K562 (cell line): ENCODE measurements around the gene IRF9. TPM values are rescaled to one million over a fixed set of nuclear protein-coding genes. Genes with fewer than 3 reads are reported as not detected.

Experiments used
- ATAC-seq: fragments of 200-7000 bp; cut with Tn5 transposase; 3 replicates; pipeline ENCODE4 v1.9.1; 2020; ENCODE audit warnings: moderate library complexity
- BruUV-seq: library from RNA; stranded (reverse); fragments of 400-500 nt; replicated peaks from 2 replicates; lab custom pipeline; 2021; lab: Mats Ljungman, UMichigan
- CTCF ChIA-PET: fragments of 300-600 bp; formaldehyde crosslinking; extraction: SDS; loops from one replicate; lab custom pipeline; 2021; ENCODE audit warnings: low intra/inter-chr PET ratio; lab: Yijun Ruan, JAX
- POLR2A ChIA-PET: fragments of 300-600, 350-650 bp; sonication (Branson Sonifier 250); formaldehyde crosslinking; extraction: SDS; loops from one replicate; lab custom pipeline; 2021; ENCODE audit warnings: antibody characterized with exemption, inconsistent platforms; lab: Yijun Ruan, JAX
- DNase-seq, 4 experiments: peaks; one replicate each; pipeline versions ENCODE4 v3.0.0 to v3.0.0-alpha.2; 2011 to 2018; ENCODE audit warnings: low spot score in 3 of 4, mixed read lengths in 3 of 4; ENCODE audit errors: extremely low read depth in 1 of 4
- FAIRE-seq: peaks from 2 replicates; lab custom pipeline; 2011; peaks lifted over from hg19 to GRCh38; lab: Jason Lieb, UNC
- H2AFZ ChIP-seq: 2 replicates; pipeline ENCODE4 v1.6.0; 2011; ENCODE audit warnings: low read depth, low read length, control low read depth, inconsistent platforms
- H3K27ac ChIP-seq: fragments of 200-600 bp; 3 replicates; pipeline ENCODE4 v1.8.0; 2011; ENCODE audit warnings: low read depth, mild to moderate bottlenecking, control low read depth, inconsistent platforms, low read length, moderate library complexity, mixed read lengths; ENCODE audit errors: extremely low read depth
- H3K27me3 ChIP-seq, 2 experiments: fragments of 300-600 bp in 1 of 2; 2 replicates in 1 of 2; 3 replicates in 1 of 2; pipeline versions ENCODE4 v1.6.0 to v1.8.0; 2011; ENCODE audit warnings: inconsistent platforms in 2 of 2, low read length in 2 of 2, mild to moderate bottlenecking in 1 of 2, mixed read lengths in 1 of 2, moderate library complexity in 1 of 2; ENCODE audit not compliant: control insufficient read depth in 2 of 2, insufficient read depth in 2 of 2
- H3K36me3 ChIP-seq: fragments of 300-600 bp; 3 replicates; pipeline ENCODE4 v1.8.0; 2011; ENCODE audit warnings: mild to moderate bottlenecking, low read length, inconsistent platforms; ENCODE audit not compliant: control insufficient read depth, insufficient read depth
- H3K4me1 ChIP-seq, 2 experiments: fragments of 200-600 bp in 1 of 2; replicated peaks in 1 of 2; 2 replicates in 1 of 2; 3 replicates in 1 of 2; pipeline versions ENCODE4 v1.5.1 to v1.8.0; 2011; ENCODE audit warnings: inconsistent platforms in 2 of 2, low read length in 2 of 2, mild to moderate bottlenecking in 1 of 2, mixed read lengths in 1 of 2, moderate library complexity in 1 of 2; ENCODE audit not compliant: control insufficient read depth in 2 of 2, insufficient read depth in 2 of 2
- H3K4me2 ChIP-seq: 2 replicates; pipeline ENCODE4 v1.6.1; 2011; ENCODE audit warnings: low read length, control low read depth, inconsistent platforms, mixed read lengths; ENCODE audit not compliant: insufficient read depth
- H3K4me3 ChIP-seq: fragments of 200-600 bp; sonication (generic), shearing (Covaris generic); 2 replicates; pipeline ENCODE4 v1.5.1; 2016; ENCODE audit warnings: control low read depth, inconsistent platforms
- H3K79me2 ChIP-seq: fragments of 200-600 bp; 3 replicates; pipeline ENCODE4 v1.8.0; 2011; ENCODE audit warnings: low read length, inconsistent platforms; ENCODE audit not compliant: control insufficient read depth, insufficient read depth
- H3K9ac ChIP-seq, 2 experiments: 2 replicates each; pipeline versions ENCODE4 v1.6.0 to v1.6.1; 2011; ENCODE audit warnings: low read depth in 2 of 2, low read length in 2 of 2, control low read depth in 1 of 2, inconsistent platforms in 1 of 2, mild to moderate bottlenecking in 1 of 2, mixed read lengths in 1 of 2; ENCODE audit not compliant: insufficient read depth in 1 of 2
- H3K9me1 ChIP-seq: one replicate; pipeline ENCODE4 v1.6.0; 2011; ENCODE audit warnings: inconsistent platforms, mild to moderate bottlenecking, low read length, moderate library complexity; ENCODE audit not compliant: control insufficient read depth, insufficient read depth
- H3K9me3 ChIP-seq: replicated peaks from 2 replicates; pipeline ENCODE4 v1.5.1; 2011; ENCODE audit warnings: low read depth, low read length, inconsistent platforms; ENCODE audit not compliant: control insufficient read depth, insufficient read depth
- H4K20me1 ChIP-seq: replicated peaks from 2 replicates; pipeline ENCODE4 v1.6.1; 2011; ENCODE audit warnings: low read length, inconsistent platforms, mixed read lengths; ENCODE audit not compliant: control insufficient read depth, insufficient read depth
- ARID2 ChIP-seq: fragments of 450-650 bp; IDR thresholded peaks from 2 replicates; pipeline ENCODE4 v1.6.1; 2017; ENCODE audit warnings: antibody characterized with exemption, mild to moderate bottlenecking
- ARNT ChIP-seq, 2 experiments: fragments of 450-650 bp; IDR thresholded peaks; 2 replicates each; pipeline ENCODE4 v1.6.1; 2016; ENCODE audit warnings: mild to moderate bottlenecking in 1 of 2
- ATF2 ChIP-seq: sonication (generic); formaldehyde crosslinking; IDR thresholded peaks from 2 replicates; pipeline ENCODE4 v1.8.1; 2022; ENCODE audit warnings: missing genetic modification reagents
- BCOR ChIP-seq: fragments of 450-650 bp; IDR thresholded peaks from 2 replicates; pipeline ENCODE4 v1.6.1; 2016
- CEBPB ChIP-seq: fragments of 450-650 bp; IDR thresholded peaks from 2 replicates; pipeline ENCODE4 v1.6.1; 2016; ENCODE audit warnings: missing genetic modification characterization, missing compliant biosample characterization
- CGGBP1 ChIP-seq: fragments of 250-450 bp; sonication (Bioruptor Pico); IDR thresholded peaks from 2 replicates; pipeline ENCODE4 v1.9.0; 2021; ENCODE audit warnings: mild to moderate bottlenecking
- DLX4 ChIP-seq: fragments of 250-450 bp; sonication (Bioruptor Pico); IDR thresholded peaks from 2 replicates; pipeline ENCODE4 v1.6.1; 2021; ENCODE audit warnings: mild to moderate bottlenecking
- EP400 ChIP-seq: fragments of 450-650 bp; IDR thresholded peaks from 2 replicates; pipeline ENCODE4 v1.6.1; 2017; ENCODE audit warnings: antibody characterized with exemption, mild to moderate bottlenecking, moderate library complexity
- JUND ChIP-seq, 2 experiments: IDR thresholded peaks; 2 replicates in 1 of 2; 3 replicates in 1 of 2; pipeline ENCODE4 v1.6.1; 2011; ENCODE audit warnings: borderline replicate concordance in 2 of 2, low read depth in 2 of 2, low read length in 2 of 2, improper control_type of control experiment in 1 of 2, missing biosample characterization in 1 of 2, missing genetic modification characterization in 1 of 2, missing genetic modification reagents in 1 of 2
- KAT2B ChIP-seq: IDR thresholded peaks from one replicate; pipeline ENCODE4 v1.6.1; 2012; ENCODE audit warnings: low read depth, mild to moderate bottlenecking, control low read depth, inconsistent platforms, low read length, moderate library complexity
- KDM1A ChIP-seq, 2 experiments: fragments of 450-650 bp; IDR thresholded peaks; 2 replicates each; pipeline ENCODE4 v1.6.1; 2016; ENCODE audit warnings: mild to moderate bottlenecking in 2 of 2
- KDM5B ChIP-seq: fragments of 200-600 bp; sonication (generic); IDR thresholded peaks from 2 replicates; pipeline ENCODE4 v1.6.1; 2012; ENCODE audit warnings: low read depth, mild to moderate bottlenecking, moderate library complexity, low read length, control low read depth, inconsistent platforms; ENCODE audit not compliant: insufficient replicate concordance
- MAFK ChIP-seq: IDR thresholded peaks from 2 replicates; pipeline ENCODE4 v1.6.1; 2011; ENCODE audit warnings: low read length, improper control_type of control experiment
- MIER1 ChIP-seq: fragments of 450-650 bp; IDR thresholded peaks from 2 replicates; pipeline ENCODE4 v1.6.1; 2016; ENCODE audit warnings: antibody characterized with exemption, mild to moderate bottlenecking, low read depth
- WHSC1 ChIP-seq: IDR thresholded peaks from one replicate; pipeline ENCODE4 v1.6.1; 2012; ENCODE audit warnings: low read length, control low read depth, inconsistent platforms
- ZBED1 ChIP-seq: IDR thresholded peaks from 2 replicates; pipeline ENCODE4 v1.6.1; 2014
- ZBTB7A ChIP-seq: IDR thresholded peaks from 2 replicates; pipeline ENCODE4 v1.6.1; 2011; ENCODE audit warnings: low read depth, mild to moderate bottlenecking, low read length, moderate library complexity, borderline replicate concordance; ENCODE audit not compliant: control insufficient read depth
- ZEB2 ChIP-seq: fragments of 450-650 bp; IDR thresholded peaks from 2 replicates; pipeline ENCODE4 v1.6.1; 2016
- ZNF232 ChIP-seq: sonication (generic); formaldehyde crosslinking; IDR thresholded peaks from 2 replicates; pipeline ENCODE4 v1.8.0; 2022; ENCODE audit warnings: mild to moderate bottlenecking, missing genetic modification reagents
- WGBS: fragments of 100-300 bp; shearing (Covaris generic); methylation state at CpG from one replicate; pipeline ENCODE4 v1.1.6; 2016; ENCODE audit warnings: low coverage, mixed read lengths; ENCODE audit not compliant: insufficient coverage; ENCODE audit errors: missing lambda C conversion rate; 5-methylcytosine and 5-hydroxymethylcytosine counted together
- in situ Hi-C: fragments of 300-500 bp; cut with MboI; formaldehyde crosslinking; loops from 4 replicates; pipeline ENCODE4 v1.15.0; 2018; ENCODE audit warnings: inconsistent platforms, mixed read lengths
- intact Hi-C: fragments of 100-400 bp; cut with micrococcal nuclease; formaldehyde crosslinking; loops from 2 replicates; pipeline ENCODE4 v1.14.2; 2022
- polyA plus RNA-seq, 8 experiments: library from polyadenylated mRNA; depleted of rRNA in 4 of 8; stranded (reverse) in 5 of 8; unstranded in 3 of 8; fragments of >200 nt; fragmentation: Nextera tagmentation in 2 of 8; fragmentation: Illumina TruSeq in 1 of 8; extraction: Ambion mirVana in 2 of 8; extraction: Trizol in 1 of 8; gene quantifications; 2 replicates each; pipeline versions ENCODE4 v1.2.1 to v1.2.3, GENCODE V29; 2011 to 2014; ENCODE audit warnings: inconsistent platforms in 1 of 8, missing spikeins in 1 of 8
- total RNA-seq, 7 experiments: library from RNA; depleted of rRNA in 6 of 7; stranded (reverse); fragments of >200 nt in 6 of 7; fragmentation: Illumina TruSeq in 2 of 7; extraction: Trizol in 2 of 7; gene quantifications; 2 replicates each; pipeline versions ENCODE4 v1.2.1 to v1.2.3, GENCODE V29; 2011 to 2021; ENCODE audit warnings: low replicate concordance in 1 of 7

Gene IRF9
- total and polyA plus RNA-seq, 9 of the 15 experiments (the other 6 are each of a cell fraction or from before 2014, with no cell fraction given) = 0.79 to 14.8 (median 6.1) TPM

DNA sequence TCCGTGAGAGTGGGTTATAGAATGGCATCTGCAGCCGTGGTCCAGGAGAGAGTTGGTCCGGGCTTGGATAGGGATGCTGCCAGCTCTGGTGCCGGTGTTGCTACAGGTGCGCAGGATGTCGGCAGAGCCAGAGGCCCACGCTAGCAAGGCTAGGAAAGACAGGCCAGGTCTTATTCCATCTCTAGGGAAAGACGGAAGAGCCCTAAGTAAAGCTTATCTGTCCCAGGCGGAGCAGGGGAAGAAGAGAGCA, 25.6 kb upstream of the IRF9 start:
- H3K9ac ChIP-seq = peak overlapping the region; percentile 53 to 90
- ChIA-PET POLR2A (interaction anchor here (0.8 to 1.6 kb wide), 5 partner anchors 10 to 41 kb away, joined by 3 to 15 read pairs (median 4); partner anchors contain the start of genes DCAF11, NRL and PCK2), CTCF (no interaction called here)
- no peaks in the 10 kb centered on the region for H3K9me3 ChIP-seq
- intact Hi-C loops = no loop called here
- H3K27ac ChIP-seq = peak overlapping the region; percentile 30; the same call in 2 of the 3 replicates
- H3K4me3 ChIP-seq = peak overlapping the region; percentile 92
- 19% methylated on average over 7 of the region's 9 CpGs for WGBS
- peak overlapping the region; percentile 87 for H2AFZ ChIP-seq
- no peaks in the 10 kb centered on the region; the same call in 1 of the 2 replicates for H4K20me1 ChIP-seq
- H3K9me1 ChIP-seq = no peaks in the 10 kb centered on the region
- ATAC-seq (no peak), FAIRE-seq (no peak), DNase-seq (no peak)
- in situ Hi-C loops = no loop called here
- peaks cover 12% of the 10 kb centered on the region for H3K79me2 ChIP-seq
- peak overlapping the region; percentile 84 for H3K4me2 ChIP-seq
- peaks cover 7 to 29% of the 10 kb centered on the region in 2 experiments; a peak in 4 of 5 replicates for H3K4me1 ChIP-seq
- H3K27me3 ChIP-seq = no peaks in the 10 kb centered on the region
- TF ChIP-seq MAFK = no peak
- TF ChIP-seq ATF2 (CRISPR knock-in tag) = no peak
- no peak for TF ChIP-seq KAT2B
- no peak for TF ChIP-seq CGGBP1 (CRISPR knock-in tag)
- TF ChIP-seq DLX4 (CRISPR knock-in tag) = no peak
- TF ChIP-seq ZBTB7A = no peak
- TF ChIP-seq CEBPB = no peak
- no peak for TF ChIP-seq ZBED1
- TF ChIP-seq ARID2 = no peak
- peak; percentile 23; the same call in 1 of the 2 replicates for TF ChIP-seq EP400
- TF ChIP-seq ARNT (IDR thresholded peaks at IDR 0.05) = no peak
- no peak for TF ChIP-seq JUND (IDR thresholded peaks at IDR 0.05; ENCODE audit: borderline replicate concordance, low read depth, low read length)
- TF ChIP-seq JUND (tag; IDR thresholded peaks at IDR 0.05; ENCODE audit: borderline replicate concordance, low read depth, low read length) = no peak
- no peak for TF ChIP-seq WHSC1
- TF ChIP-seq MIER1 = no peak
- 0 out of 2 replicates have a peak, but pooled peaks have one; percentile 38 for TF ChIP-seq ZEB2
- peak in 1 of 2 experiments; percentile 35; a peak in 1 of 4 replicates for TF ChIP-seq KDM1A (IDR thresholded peaks at IDR 0.05)
- no peak for TF ChIP-seq ZNF232 (CRISPR knock-in tag)
- peak; percentile 34 for TF ChIP-seq KDM5B
- 0 out of 2 replicates have a peak, but pooled peaks have one; percentile 4 for TF ChIP-seq BCOR
- peaks cover 24% of the 10 kb centered on the region for H3K36me3 ChIP-seq
- no TSS peak for BruUV-seq
